GM19025 (cell line): Measurements from ENCODE around the gene CCSER2.
"Not testable (repeated sequence)": the region's sequence is repeated elsewhere in the genome, so short reads cannot be mapped to it uniquely, and the experiment has no call there.

Experiments used
- ATAC-seq: cut with Tn5 transposase; IDR thresholded peaks from one replicate; pipeline ENCODE4 v1.9.1; 2021; ENCODE audit warnings: mild to moderate bottlenecking, low read depth, moderate library complexity; ENCODE audit not compliant: unreplicated experiment

Gene CCSER2

DNA sequence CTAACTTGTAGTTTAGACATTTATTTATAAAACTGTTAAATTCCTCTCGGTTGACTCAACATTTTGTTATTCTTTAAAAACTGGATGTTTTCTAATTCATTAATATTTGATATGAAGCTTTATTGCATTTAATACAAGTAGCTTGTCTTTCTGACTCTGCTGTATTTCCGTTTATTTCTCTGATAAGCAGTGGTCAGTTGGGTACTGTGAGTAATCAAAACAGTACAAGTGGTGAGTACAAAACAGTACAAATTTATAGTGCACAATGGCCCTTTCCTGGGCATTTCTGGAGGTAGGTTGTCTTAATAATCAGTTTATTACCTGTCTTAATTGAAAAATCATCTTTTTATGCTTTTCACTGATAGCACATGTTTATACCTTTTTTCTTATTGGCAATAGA is 182.7 kb downstream of the CCSER2 start:
- ATAC-seq = no peak

DNA sequence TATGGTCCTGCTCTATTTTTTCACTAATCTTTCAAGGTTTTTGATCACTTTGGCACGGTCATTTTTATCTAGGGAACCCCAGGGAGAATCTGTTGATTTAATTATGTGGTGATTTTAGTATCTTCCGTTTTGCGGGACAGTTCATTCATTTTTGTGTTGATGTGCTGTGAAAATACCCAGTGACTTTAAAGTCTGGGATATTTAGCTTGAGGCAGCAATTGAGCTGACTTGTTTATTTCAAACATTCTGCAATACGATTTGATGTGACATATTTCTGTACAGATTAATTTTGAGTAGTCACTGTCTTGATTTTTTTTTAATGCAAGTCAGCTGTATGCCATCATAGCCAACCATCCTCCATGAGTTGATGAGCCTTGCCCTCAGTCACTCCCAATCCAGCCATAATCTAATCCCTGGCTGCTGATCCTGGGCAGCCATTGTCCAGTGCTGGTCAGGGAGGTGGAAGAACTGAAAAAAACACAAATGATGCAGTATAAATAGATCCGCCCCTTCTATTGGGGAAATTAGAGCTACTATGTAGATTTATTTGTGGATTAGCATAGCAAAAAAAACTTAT is 183.4 kb downstream of the CCSER2 start:
- ATAC-seq = no peak

GRCh38 chr10:84517554-84517953 is 189.2 kb downstream of the CCSER2 start:
- ATAC-seq = no peak

DNA sequence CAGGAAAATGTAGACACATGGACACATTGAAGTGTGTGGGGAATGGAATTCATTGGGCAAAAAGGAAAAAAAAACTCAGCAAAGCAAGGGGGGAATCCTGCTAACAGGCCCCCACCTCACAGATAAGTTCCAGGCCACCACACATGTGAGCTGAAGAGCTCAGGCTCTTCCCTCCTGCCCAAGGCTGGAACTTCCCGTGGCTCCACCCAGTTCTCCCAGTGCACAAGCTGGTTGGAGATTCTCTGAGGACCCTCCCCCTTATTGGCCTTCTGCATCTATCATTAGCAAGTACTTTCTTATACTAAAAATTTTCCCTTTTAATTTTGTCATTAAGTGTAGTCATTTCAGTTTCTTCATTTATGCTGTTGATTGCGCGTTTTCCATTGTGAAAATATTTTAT is 190.8 kb downstream of the CCSER2 start:
- no peak for ATAC-seq

DNA sequence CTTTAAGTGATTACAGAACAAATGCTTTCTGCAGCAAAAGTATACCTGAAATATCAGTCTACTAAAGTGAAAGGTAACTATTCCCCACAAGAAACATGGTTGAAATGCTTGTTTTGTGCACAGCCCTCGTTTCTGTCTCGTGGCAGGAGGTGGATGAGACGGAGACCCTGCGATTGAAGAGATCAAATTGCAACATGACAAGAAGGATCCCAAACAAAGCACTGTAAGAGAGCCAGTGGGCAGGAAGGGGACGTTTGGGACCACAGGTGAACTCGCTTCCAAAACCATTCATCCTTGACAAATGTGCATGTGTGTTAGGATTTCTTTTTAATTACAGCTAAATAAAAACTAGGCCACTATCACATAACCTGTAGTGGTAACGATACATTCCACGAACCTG is 192.6 kb downstream of the CCSER2 start:
- no peak for ATAC-seq

- no peak for ATAC-seq
These were observed 193.1 kb downstream of the CCSER2 start for GRCh38 chr10:84521468-84521867.

- ATAC-seq = no peak
These were observed 194.4 kb downstream of the CCSER2 start for GRCh38 chr10:84522612-84523462.

GRCh38 chr10:84523526-84523925 is 195.1 kb downstream of the CCSER2 start:
- no peak for ATAC-seq

DNA sequence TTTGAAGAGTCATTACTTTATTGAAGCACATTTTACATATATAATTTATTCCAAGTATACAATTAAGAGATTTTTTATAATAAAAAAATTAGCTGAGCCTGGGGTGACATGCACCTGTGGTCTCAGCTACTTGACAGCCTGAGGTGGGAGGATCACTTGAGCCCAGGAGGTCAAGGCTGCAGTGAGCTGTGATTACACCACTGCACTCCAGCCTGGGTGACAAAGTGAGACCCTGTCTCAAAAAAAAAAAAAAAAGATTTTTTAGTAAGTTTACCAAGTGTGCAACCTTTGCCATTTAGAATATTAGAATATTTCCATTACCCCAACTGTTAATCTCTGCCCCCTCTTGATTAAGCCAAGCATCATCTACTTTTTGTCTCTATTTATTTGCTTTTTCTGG is 196.0 kb downstream of the CCSER2 start:
- ATAC-seq = no peak

GRCh38 chr10:84525120-84525806 is 196.9 kb downstream of the CCSER2 start:
- no peak for ATAC-seq

DNA sequence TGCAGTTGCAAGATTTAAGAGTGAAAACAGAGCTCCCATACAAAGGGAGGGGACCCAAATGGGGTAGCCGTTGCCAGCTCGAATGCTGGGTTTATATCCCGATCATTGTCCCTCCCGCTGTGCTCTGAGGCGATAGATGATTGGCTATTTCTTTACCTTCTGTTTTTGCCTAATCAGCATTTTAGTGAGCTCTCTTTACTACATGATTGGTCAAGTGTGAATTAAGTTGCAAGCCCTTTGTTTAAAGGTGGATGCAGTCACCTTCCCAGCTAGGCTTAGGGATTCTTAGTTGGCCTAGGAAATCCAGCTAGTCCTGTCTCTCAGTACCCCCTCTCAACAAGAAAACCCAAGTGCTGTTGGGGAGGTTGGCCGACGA is 197.4 kb downstream of the CCSER2 start:
- not testable (repeated sequence) for ATAC-seq

DNA sequence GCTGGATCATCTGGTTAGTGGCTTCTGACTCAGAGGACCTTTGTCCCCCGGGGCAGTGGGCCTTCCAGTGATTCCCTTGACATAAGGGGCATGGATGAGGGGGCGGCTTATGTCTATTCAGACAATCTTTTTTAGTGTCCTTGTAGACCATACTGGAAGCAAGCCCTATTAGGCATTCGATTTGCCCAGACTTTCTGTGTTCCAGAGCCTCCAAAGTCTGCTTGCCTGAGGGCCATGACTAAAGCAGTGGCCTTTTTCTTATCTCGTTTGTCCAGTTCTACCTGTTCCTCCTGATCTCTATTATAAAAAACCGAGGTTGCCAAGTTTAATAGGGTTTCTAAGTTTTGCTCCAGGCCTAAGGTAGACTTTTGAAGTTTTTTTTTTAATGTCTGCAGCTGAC is 199.0 kb downstream of the CCSER2 start:
- ATAC-seq = not testable (repeated sequence)

DNA sequence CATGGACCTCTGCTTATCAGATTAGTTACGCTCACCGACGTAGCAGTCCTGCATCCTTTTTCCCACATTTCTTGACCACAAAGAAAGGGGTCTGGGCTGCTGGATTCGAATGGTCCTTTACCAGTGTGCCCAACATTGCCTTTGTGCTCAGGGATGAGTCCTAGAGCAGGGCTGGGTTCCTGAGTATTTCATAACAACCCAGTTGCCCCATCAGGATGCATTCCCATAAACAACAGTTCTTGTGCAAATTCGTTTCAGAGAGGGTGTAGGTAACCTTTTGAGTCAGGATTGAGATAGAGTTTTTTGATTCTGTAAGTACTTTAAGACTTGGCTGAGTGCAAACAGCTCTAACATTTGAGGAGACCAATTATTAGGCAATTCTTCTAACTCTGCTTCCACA is 200.1 kb downstream of the CCSER2 start:
- not testable (repeated sequence) for ATAC-seq

GRCh38 chr10:84530724-84531325 is 202.4 kb downstream of the CCSER2 start:
- ATAC-seq = no peak

DNA sequence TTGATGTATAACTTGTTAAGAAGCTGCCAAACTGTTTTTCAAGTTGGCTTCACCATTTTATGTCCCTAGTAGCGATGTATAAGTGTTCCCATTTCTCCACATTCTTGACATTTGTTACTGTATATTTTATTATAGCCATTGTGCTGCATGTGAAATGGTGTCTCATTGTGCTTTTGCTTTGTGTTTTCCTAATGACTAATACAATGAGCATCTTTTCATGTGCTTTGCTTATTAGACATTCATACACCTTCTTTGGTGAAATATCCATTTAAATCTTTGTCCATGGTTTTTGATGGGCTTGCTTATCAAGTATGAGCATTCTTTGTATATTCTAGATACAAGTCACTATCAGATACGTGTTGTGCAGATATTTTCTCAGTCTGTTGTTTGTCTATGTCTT is 203.0 kb downstream of the CCSER2 start:
- ATAC-seq = no peak

- ATAC-seq = no peak
These were observed 205.8 kb downstream of the CCSER2 start for GRCh38 chr10:84534168-84534567.

- peak; percentile 48 for ATAC-seq
These were observed 209.1 kb downstream of the CCSER2 start for GRCh38 chr10:84537447-84537931.

GRCh38 chr10:84538036-84538435 is 209.6 kb downstream of the CCSER2 start:
- no peak for ATAC-seq

GRCh38 chr10:84539216-84539615 is 210.8 kb downstream of the CCSER2 start:
- ATAC-seq = no peak

DNA sequence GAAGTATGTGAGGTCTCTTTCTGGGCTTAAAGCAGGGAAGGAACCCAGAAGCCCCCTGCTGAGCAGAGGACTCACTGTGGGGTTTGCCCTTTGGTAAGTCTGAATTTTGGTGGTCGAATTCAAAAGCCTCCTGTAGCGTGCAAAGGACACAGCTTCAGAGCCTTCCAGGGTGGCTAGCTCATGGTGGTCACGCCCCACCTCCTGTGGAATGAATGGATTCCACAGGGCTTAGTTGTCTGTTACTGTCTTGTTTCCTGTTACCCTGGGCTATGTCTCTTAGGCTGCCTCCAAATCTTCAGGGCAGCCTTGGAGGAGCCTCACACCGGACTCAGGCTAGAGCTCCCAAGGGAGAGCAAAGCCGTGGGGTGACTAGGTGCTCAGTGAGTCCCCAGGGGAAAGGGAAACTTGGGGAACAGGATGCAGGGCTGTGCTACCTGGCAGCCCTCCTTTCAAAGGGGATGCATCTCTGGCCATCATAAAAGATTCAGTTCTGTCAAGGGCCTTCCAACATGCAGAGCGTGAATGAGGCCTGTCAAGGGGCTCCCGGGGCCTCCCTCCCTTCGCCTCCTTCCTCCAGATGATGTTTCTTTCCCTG is 211.7 kb downstream of the CCSER2 start:
- no peak for ATAC-seq
